ENCODE results near the gene RERE.

- TF ChIP-seq CTCF (IDR thresholded peaks at IDR 0.05) (no peak), POLR2A (IDR thresholded peaks at IDR 0.05) (no peak), EP300 (IDR thresholded peaks at IDR 0.05) (no peak), POLR2AphosphoS5 (IDR thresholded peaks at IDR 0.05) (no peak)
These were observed 513.6 kb downstream of the RERE start for GRCh38 chr1:8303876-8304275.
